Measurements from ENCODE around the gene UEVLD.

Gene UEVLD

GRCh38 chr11:18501629-18502028 lies 86.9 kb downstream of the UEVLD start:
- TF ChIP-seq FOXP2 (optimal IDR thresholded peaks at IDR 0.05; ENCODE audit: control extremely low read depth, extremely low read length, insufficient read depth) (no peak), POLR2AphosphoS5 (IDR thresholded peaks at IDR 0.05; ENCODE audit: borderline replicate concordance, low read depth, low read length) (no peak), EZH2 (IDR thresholded peaks at IDR 0.05) (no peak)
- H3K9me3 ChIP-seq (ENCODE audit: low read depth, low read length), result no peaks in the 10 kb centered on the region
- H3K4me3 ChIP-seq, result no peak overlapping the region
- peaks cover 67% of the 10 kb centered on the region for H3K36me3 ChIP-seq (ENCODE audit: insufficient read depth, low read length)
- H3K9ac ChIP-seq (ENCODE audit: insufficient read length), result no peak overlapping the region
- DNase-seq (ENCODE audit: low read depth, low spot score), result no peak
- H3K27ac ChIP-seq, result no peak overlapping the region

GRCh38 chr11:18498039-18498438 lies 90.5 kb downstream of the UEVLD start:
- Histone ChIP-seq H3K9me3 (ENCODE audit: low read depth, low read length) (no peaks in the 10 kb centered on the region), H3K27ac (no peak overlapping the region), H3K4me3 (no peak overlapping the region), H3K9ac (ENCODE audit: insufficient read length) (no peak overlapping the region), H3K36me3 (ENCODE audit: insufficient read depth, low read length) (peaks cover 58% of the 10 kb centered on the region)
- DNase-seq (ENCODE audit: low read depth, low spot score), result no peak
- TF ChIP-seq POLR2AphosphoS5 (IDR thresholded peaks at IDR 0.05; ENCODE audit: borderline replicate concordance, low read depth, low read length) (no peak), EZH2 (IDR thresholded peaks at IDR 0.05) (no peak)

GRCh38 chr11:18495703-18496102 lies 92.8 kb downstream of the UEVLD start:
- TF ChIP-seq POLR2AphosphoS5 (IDR thresholded peaks at IDR 0.05; ENCODE audit: borderline replicate concordance, low read depth, low read length) (no peak), EZH2 (IDR thresholded peaks at IDR 0.05) (no peak), FOXP2 (optimal IDR thresholded peaks at IDR 0.05; ENCODE audit: control extremely low read depth, extremely low read length, insufficient read depth) (no peak)
- H3K9ac ChIP-seq (ENCODE audit: insufficient read length), result no peak overlapping the region
- no peak for DNase-seq (ENCODE audit: low read depth, low spot score)
- no peaks in the 10 kb centered on the region for H3K9me3 ChIP-seq (ENCODE audit: low read depth, low read length)
- H3K36me3 ChIP-seq (ENCODE audit: insufficient read depth, low read length), result peaks cover 52% of the 10 kb centered on the region
- no peak overlapping the region for H3K4me3 ChIP-seq
- no peak overlapping the region for H3K27ac ChIP-seq

- no peak for DNase-seq (ENCODE audit: low read depth, low spot score)
- Histone ChIP-seq H3K27ac (no peak overlapping the region), H3K4me3 (no peak overlapping the region), H3K9ac (ENCODE audit: insufficient read length) (no peak overlapping the region), H3K36me3 (ENCODE audit: insufficient read depth, low read length) (peaks cover 52% of the 10 kb centered on the region), H3K9me3 (ENCODE audit: low read depth, low read length) (no peaks in the 10 kb centered on the region)
- TF ChIP-seq POLR2AphosphoS5 (IDR thresholded peaks at IDR 0.05; ENCODE audit: borderline replicate concordance, low read depth, low read length), result no peak
- no peak for TF ChIP-seq EZH2 (IDR thresholded peaks at IDR 0.05)
- no peak for TF ChIP-seq FOXP2 (optimal IDR thresholded peaks at IDR 0.05; ENCODE audit: control extremely low read depth, extremely low read length, insufficient read depth)
Measured at GRCh38 chr11:18495271-18495670, 93.3 kb downstream of the UEVLD start.

- TF ChIP-seq POLR2AphosphoS5 (IDR thresholded peaks at IDR 0.05; ENCODE audit: borderline replicate concordance, low read depth, low read length) (no peak), FOXP2 (optimal IDR thresholded peaks at IDR 0.05; ENCODE audit: control extremely low read depth, extremely low read length, insufficient read depth) (no peak), EZH2 (IDR thresholded peaks at IDR 0.05) (no peak)
- H3K4me3 ChIP-seq, result no peak overlapping the region
- H3K9me3 ChIP-seq (ENCODE audit: low read depth, low read length), result no peaks in the 10 kb centered on the region
- no peak overlapping the region for H3K9ac ChIP-seq (ENCODE audit: insufficient read length)
- H3K27ac ChIP-seq, result no peak overlapping the region
- peaks cover 48% of the 10 kb centered on the region for H3K36me3 ChIP-seq (ENCODE audit: insufficient read depth, low read length)
- no peak for DNase-seq (ENCODE audit: low read depth, low spot score)
Measured at GRCh38 chr11:18493310-18493709, 95.2 kb downstream of the UEVLD start.

GRCh38 chr11:18492888-18493287 lies 95.6 kb downstream of the UEVLD start:
- no peaks in the 10 kb centered on the region for H3K9me3 ChIP-seq (ENCODE audit: low read depth, low read length)
- H3K4me3 ChIP-seq, result no peak overlapping the region
- no peak for DNase-seq (ENCODE audit: low read depth, low spot score)
- no peak for TF ChIP-seq POLR2AphosphoS5 (IDR thresholded peaks at IDR 0.05; ENCODE audit: borderline replicate concordance, low read depth, low read length)
- peaks cover 44% of the 10 kb centered on the region for H3K36me3 ChIP-seq (ENCODE audit: insufficient read depth, low read length)
- H3K27ac ChIP-seq, result no peak overlapping the region
- no peak overlapping the region for H3K9ac ChIP-seq (ENCODE audit: insufficient read length)

- no peak overlapping the region for H3K9ac ChIP-seq (ENCODE audit: insufficient read length)
- H3K9me3 ChIP-seq (ENCODE audit: low read depth, low read length), result no peaks in the 10 kb centered on the region
- DNase-seq (ENCODE audit: low read depth, low spot score), result no peak
- TF ChIP-seq FOXP2 (optimal IDR thresholded peaks at IDR 0.05; ENCODE audit: control extremely low read depth, extremely low read length, insufficient read depth), result no peak
- TF ChIP-seq POLR2AphosphoS5 (IDR thresholded peaks at IDR 0.05; ENCODE audit: borderline replicate concordance, low read depth, low read length), result no peak
- TF ChIP-seq EZH2 (IDR thresholded peaks at IDR 0.05), result no peak
- H3K27ac ChIP-seq, result no peak overlapping the region
- H3K4me3 ChIP-seq, result no peak overlapping the region
- H3K36me3 ChIP-seq (ENCODE audit: insufficient read depth, low read length), result peaks cover 50% of the 10 kb centered on the region
Measured at GRCh38 chr11:18491924-18492323, 96.6 kb downstream of the UEVLD start.

- no peaks in the 10 kb centered on the region for H3K9me3 ChIP-seq (ENCODE audit: low read depth, low read length)
- no peak overlapping the region for H3K9ac ChIP-seq (ENCODE audit: insufficient read length)
- peaks cover 50% of the 10 kb centered on the region for H3K36me3 ChIP-seq (ENCODE audit: insufficient read depth, low read length)
- H3K27ac ChIP-seq, result no peak overlapping the region
- TF ChIP-seq POLR2AphosphoS5 (IDR thresholded peaks at IDR 0.05; ENCODE audit: borderline replicate concordance, low read depth, low read length), result no peak
- DNase-seq (ENCODE audit: low read depth, low spot score), result no peak
- no peak overlapping the region for H3K4me3 ChIP-seq
Measured at GRCh38 chr11:18490736-18491485, 97.6 kb downstream of the UEVLD start.

GRCh38 chr11:18490319-18490718 lies 98.2 kb downstream of the UEVLD start:
- H3K36me3 ChIP-seq (ENCODE audit: insufficient read depth, low read length), result peaks cover 50% of the 10 kb centered on the region
- TF ChIP-seq POLR2AphosphoS5 (IDR thresholded peaks at IDR 0.05; ENCODE audit: borderline replicate concordance, low read depth, low read length) (no peak), FOXP2 (optimal IDR thresholded peaks at IDR 0.05; ENCODE audit: control extremely low read depth, extremely low read length, insufficient read depth) (no peak), EZH2 (IDR thresholded peaks at IDR 0.05) (no peak)
- no peak for DNase-seq (ENCODE audit: low read depth, low spot score)
- H3K4me3 ChIP-seq, result no peak overlapping the region
- no peaks in the 10 kb centered on the region for H3K9me3 ChIP-seq (ENCODE audit: low read depth, low read length)
- no peak overlapping the region for H3K27ac ChIP-seq
- H3K9ac ChIP-seq (ENCODE audit: insufficient read length), result no peak overlapping the region

All from SK-N-MC (cell line).